ENCODE measurements around the gene ABCA13. TPM values are rescaled to one million over a fixed set of nuclear protein-coding genes. Genes with fewer than 3 reads are reported as not detected.
"Not testable (repeated sequence)": the region's sequence is repeated elsewhere in the genome, so short reads cannot be mapped to it uniquely, and the experiment has no call there.

ABCA13 gene
- 2.0 TPM for total RNA-seq
- polyA plus RNA-seq = 0.22 TPM

DNA sequence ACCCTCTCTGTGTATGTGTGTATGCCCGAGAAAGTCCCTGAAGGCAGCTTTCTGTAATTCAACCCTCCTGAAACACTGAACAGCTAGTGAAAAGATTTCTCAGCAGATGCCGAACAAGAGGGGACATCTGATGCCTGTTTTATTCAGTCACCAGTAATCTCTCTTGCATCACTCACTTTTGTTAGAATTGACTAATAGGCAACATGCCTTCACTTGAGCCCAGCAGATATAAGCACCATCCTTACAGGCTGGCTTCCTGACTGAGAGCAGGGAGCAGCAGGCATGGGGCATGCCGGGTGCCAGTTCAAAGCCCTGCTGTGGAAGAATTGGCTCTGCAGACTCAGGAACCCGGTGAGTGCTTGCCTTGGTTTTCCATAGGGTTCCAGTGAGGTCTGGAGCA is at the start of gene ABCA13:
ABCA13 (plus strand) TSS at position 257 of the 400 bp plus-strand sequence; CDS start at position 283, 26 bp downstream.
- Histone ChIP-seq H3K27ac (ENCODE audit: low read depth) (no peak within 1 kb of the TSS), H3K4me1 (ENCODE audit: insufficient read depth) (no peaks in the 10 kb centered on the region), H3K36me3 (ENCODE audit: insufficient read depth) (no peaks in the 10 kb centered on the region), H3K4me3 (ENCODE audit: low read depth, low read length) (no peak within 1 kb of the TSS)
- WGBS = 63% methylated on average over 4 of the region's 4 CpGs
- no peak for DNase-seq (ENCODE audit: extremely low spot score)

DNA sequence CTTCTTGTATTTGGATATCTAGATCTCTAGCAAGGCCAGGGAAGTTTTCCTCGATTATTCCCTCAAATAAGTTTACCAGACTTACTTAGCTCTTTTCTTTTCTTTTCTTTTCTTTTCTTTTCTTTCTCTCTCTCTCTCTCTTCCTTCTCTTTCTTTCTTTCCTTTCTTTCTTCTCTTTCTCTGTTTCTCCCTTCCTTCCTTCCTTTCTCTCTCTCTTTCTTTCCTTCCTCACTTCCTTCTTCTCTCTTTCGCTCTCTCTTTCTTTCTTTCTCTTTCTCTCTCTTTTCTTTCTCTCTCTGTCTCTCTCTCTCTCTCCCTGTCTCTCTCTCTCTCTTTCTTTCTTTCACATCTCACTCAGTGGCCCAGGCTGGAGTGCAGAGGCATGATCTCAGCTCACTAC is 45.2 kb upstream of the ABCA13 start:
- DNase-seq (ENCODE audit: extremely low spot score) = no peak
- no peak overlapping the region for H3K27ac ChIP-seq (ENCODE audit: low read depth)
- no peaks in the 10 kb centered on the region for H3K4me1 ChIP-seq (ENCODE audit: insufficient read depth)
- no peaks in the 10 kb centered on the region for H3K36me3 ChIP-seq (ENCODE audit: insufficient read depth)
- no peak overlapping the region for H3K4me3 ChIP-seq (ENCODE audit: low read depth, low read length)
- WGBS = 85% methylated on average over 2 of the region's 2 CpGs

DNA sequence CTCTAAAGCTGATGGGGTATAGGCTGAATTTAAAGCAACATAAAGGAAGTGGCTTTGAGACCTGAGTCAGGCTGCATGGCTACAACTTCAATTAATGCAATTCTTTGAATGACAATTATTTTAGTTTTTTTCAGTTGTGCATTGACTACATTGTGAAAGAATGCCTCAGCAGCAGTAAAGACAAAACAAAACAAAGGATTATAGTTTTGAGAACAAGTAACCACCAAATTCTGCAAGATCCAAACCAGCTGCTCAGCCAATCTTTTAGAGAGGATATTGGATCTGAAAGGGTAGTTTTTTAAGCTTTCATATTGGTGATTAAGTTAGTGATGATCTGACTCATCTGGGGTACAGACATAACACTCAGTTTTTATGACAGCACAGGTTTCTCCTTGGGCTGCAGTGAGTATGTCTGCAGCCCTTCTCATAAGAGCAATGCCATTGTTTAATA is 40.6 kb upstream of the ABCA13 start:
- Histone ChIP-seq H3K36me3 (ENCODE audit: insufficient read depth) (no peaks in the 10 kb centered on the region), H3K4me3 (ENCODE audit: low read depth, low read length) (no peak overlapping the region), H3K4me1 (ENCODE audit: insufficient read depth) (no peaks in the 10 kb centered on the region), H3K27ac (ENCODE audit: low read depth) (no peak overlapping the region)
- no peak for DNase-seq (ENCODE audit: extremely low spot score)

DNA sequence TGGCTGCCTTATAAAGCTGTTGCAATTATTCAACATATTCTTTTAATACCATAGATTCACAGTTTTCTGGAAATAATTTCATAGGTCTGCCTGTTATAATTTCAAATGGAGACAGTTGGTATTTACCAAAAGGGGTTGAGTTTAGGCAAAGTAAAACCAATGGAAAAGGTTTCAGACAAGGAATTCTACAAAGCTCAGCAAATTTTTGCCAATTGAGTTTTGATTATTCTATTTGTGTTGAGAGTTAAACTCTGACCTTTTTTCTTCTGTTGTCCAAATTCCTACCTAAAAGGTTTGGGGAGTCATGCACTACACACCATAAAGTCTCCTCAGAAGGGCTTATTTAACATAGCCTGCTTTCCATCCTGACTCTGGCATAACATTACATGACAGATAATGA is 38.5 kb upstream of the ABCA13 start:
- Histone ChIP-seq H3K4me1 (ENCODE audit: insufficient read depth) (no peaks in the 10 kb centered on the region), H3K27ac (ENCODE audit: low read depth) (no peak overlapping the region), H3K36me3 (ENCODE audit: insufficient read depth) (no peaks in the 10 kb centered on the region), H3K4me3 (ENCODE audit: low read depth, low read length) (no peak overlapping the region)
- DNase-seq (ENCODE audit: extremely low spot score) = no peak

DNA sequence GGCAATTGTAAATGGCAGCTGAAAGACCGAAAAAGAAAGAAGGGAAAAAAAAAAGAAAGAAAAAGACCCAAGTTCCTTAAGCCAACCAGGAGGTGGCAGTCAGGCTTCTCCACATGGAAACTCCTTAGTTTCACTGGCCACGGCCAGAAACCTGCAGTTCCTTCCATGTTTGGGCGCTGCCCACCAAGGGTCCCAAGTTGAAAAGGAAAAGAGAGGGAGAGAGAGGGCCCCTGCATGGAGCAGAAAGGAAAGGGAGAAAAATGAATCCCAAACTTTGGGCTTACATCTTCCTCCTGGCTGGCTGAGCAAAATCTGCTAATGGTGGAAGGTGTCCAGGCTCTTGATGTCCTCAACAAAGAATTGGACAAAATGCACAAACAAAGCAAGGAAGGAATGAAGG is 31.8 kb upstream of the ABCA13 start:
- no peaks in the 10 kb centered on the region for H3K4me1 ChIP-seq (ENCODE audit: insufficient read depth)
- 68% methylated on average over 3 of the region's 3 CpGs for WGBS
- H3K36me3 ChIP-seq (ENCODE audit: insufficient read depth) = no peaks in the 10 kb centered on the region
- H3K4me3 ChIP-seq (ENCODE audit: low read depth, low read length) = no peak overlapping the region
- no peak overlapping the region for H3K27ac ChIP-seq (ENCODE audit: low read depth)
- DNase-seq (ENCODE audit: extremely low spot score) = no peak

GRCh38 chr7:48140001-48140681 is 31.1 kb upstream of the ABCA13 start:
- no peak overlapping the region for H3K27ac ChIP-seq (ENCODE audit: low read depth)
- WGBS = 77% methylated on average over 7 of the region's 7 CpGs
- DNase-seq (ENCODE audit: extremely low spot score) = no peak
- no peak overlapping the region for H3K4me3 ChIP-seq (ENCODE audit: low read depth, low read length)
- no peaks in the 10 kb centered on the region for H3K4me1 ChIP-seq (ENCODE audit: insufficient read depth)
- no peaks in the 10 kb centered on the region for H3K36me3 ChIP-seq (ENCODE audit: insufficient read depth)

DNA sequence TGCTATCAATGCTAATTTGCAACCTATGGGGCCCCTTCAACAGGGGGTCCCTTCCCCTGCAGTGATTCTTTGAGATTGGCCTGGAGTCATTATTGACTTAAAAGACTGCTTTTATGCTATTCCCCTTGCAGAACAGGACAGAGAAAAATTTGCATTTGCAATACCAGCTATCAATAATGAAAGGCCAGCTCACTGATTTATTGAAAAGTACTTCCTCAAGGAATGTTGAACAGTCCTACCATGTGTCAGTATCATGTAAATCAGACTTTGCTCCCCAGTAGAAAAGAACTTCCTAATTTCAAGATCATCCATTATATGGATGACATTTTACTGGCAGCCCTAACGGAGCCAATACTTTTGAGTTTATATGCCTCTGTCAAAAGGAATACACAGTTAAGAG is 29.7 kb upstream of the ABCA13 start:
- no peaks in the 10 kb centered on the region for H3K36me3 ChIP-seq (ENCODE audit: insufficient read depth)
- WGBS = 40% methylated on average over 1 of the region's 1 CpG
- DNase-seq (ENCODE audit: extremely low spot score) = no peak

GRCh38 chr7:48144291-48144768 is 26.9 kb upstream of the ABCA13 start:
- H3K4me1 ChIP-seq (ENCODE audit: insufficient read depth) = no peaks in the 10 kb centered on the region
- no peak overlapping the region for H3K27ac ChIP-seq (ENCODE audit: low read depth)
- no peak for DNase-seq (ENCODE audit: extremely low spot score)
- H3K4me3 ChIP-seq (ENCODE audit: low read depth, low read length) = no peak overlapping the region
- no peaks in the 10 kb centered on the region for H3K36me3 ChIP-seq (ENCODE audit: insufficient read depth)
- WGBS = 46% methylated on average over 4 of the region's 4 CpGs

More for the DNA sequence above, 29.7 kb upstream of the ABCA13 start:
- H3K4me1 ChIP-seq (ENCODE audit: insufficient read depth) = no peaks in the 10 kb centered on the region
- no peak overlapping the region for H3K4me3 ChIP-seq (ENCODE audit: low read depth, low read length)
- H3K27ac ChIP-seq (ENCODE audit: low read depth) = no peak overlapping the region

GRCh38 chr7:48147078-48147591 is 24.1 kb upstream of the ABCA13 start:
- H3K36me3 ChIP-seq (ENCODE audit: insufficient read depth) = no peaks in the 10 kb centered on the region
- WGBS = 73% methylated on average over 4 of the region's 4 CpGs
- DNase-seq (ENCODE audit: extremely low spot score) = no peak
- H3K4me3 ChIP-seq (ENCODE audit: low read depth, low read length) = no peak overlapping the region
- H3K4me1 ChIP-seq (ENCODE audit: insufficient read depth) = no peaks in the 10 kb centered on the region
- H3K27ac ChIP-seq (ENCODE audit: low read depth) = no peak overlapping the region

DNA sequence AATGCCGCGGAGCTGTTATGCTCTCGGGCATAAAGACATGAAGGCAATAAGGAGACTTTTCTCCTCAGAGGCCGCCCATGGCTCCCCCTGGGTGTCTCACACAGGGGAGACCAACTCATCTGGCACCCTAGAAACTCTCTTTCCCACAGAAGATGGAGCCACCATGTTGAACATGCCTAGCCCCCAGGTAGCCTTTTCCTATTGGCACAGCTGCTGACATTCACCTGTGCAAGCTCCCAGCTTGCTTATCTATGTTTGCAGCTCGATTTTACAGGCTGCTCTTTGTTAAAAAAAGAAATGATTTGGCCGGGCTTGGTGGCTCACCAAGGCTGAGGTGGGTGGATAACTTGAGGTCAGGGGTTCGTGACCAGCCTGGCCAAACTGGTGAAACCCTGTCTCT is 23.6 kb upstream of the ABCA13 start:
- not testable (repeated sequence) for H3K27ac ChIP-seq (ENCODE audit: low read depth); H3K36me3 ChIP-seq (ENCODE audit: insufficient read depth); H3K4me1 ChIP-seq (ENCODE audit: insufficient read depth); DNase-seq (ENCODE audit: extremely low spot score); H3K4me3 ChIP-seq (ENCODE audit: low read depth, low read length)
- 57% methylated on average over 7 of the region's 7 CpGs for WGBS

DNA sequence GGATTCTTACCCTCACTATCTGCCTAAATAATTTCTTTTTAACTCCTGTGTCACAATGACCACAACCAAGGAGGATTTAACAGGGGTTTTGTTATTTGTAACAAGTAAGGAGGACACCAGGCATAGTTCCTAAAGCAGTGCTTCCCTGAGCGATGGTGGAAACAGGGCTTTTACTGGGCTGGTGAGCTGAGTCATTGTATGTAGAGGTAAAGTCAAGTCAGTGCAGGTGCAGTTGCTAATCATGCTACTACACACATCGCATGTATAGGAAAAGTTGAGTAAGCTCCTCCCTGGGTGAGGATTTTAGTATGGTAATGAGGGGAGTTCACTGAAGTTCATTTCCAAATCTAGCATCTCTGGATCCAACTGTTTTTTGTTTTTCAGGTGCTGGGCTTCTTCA is 22.9 kb upstream of the ABCA13 start:
- no peak overlapping the region for H3K27ac ChIP-seq (ENCODE audit: low read depth)
- DNase-seq (ENCODE audit: extremely low spot score) = no peak
- no peaks in the 10 kb centered on the region for H3K36me3 ChIP-seq (ENCODE audit: insufficient read depth)
- no peak overlapping the region for H3K4me3 ChIP-seq (ENCODE audit: low read depth, low read length)
- WGBS = 93% methylated on average over 2 of the region's 2 CpGs
- H3K4me1 ChIP-seq (ENCODE audit: insufficient read depth) = no peaks in the 10 kb centered on the region

GRCh38 chr7:48149058-48149457 is 22.2 kb upstream of the ABCA13 start:
- Histone ChIP-seq H3K36me3 (ENCODE audit: insufficient read depth) (no peaks in the 10 kb centered on the region), H3K4me1 (ENCODE audit: insufficient read depth) (no peaks in the 10 kb centered on the region), H3K27ac (ENCODE audit: low read depth) (no peak overlapping the region), H3K4me3 (ENCODE audit: low read depth, low read length) (no peak overlapping the region)
- no peak for DNase-seq (ENCODE audit: extremely low spot score)

GRCh38 chr7:48150086-48150485 is 21.2 kb upstream of the ABCA13 start:
- no peaks in the 10 kb centered on the region for H3K36me3 ChIP-seq (ENCODE audit: insufficient read depth)
- H3K4me3 ChIP-seq (ENCODE audit: low read depth, low read length) = no peak overlapping the region
- WGBS = 89% methylated on average over 3 of the region's 3 CpGs
- no peaks in the 10 kb centered on the region for H3K4me1 ChIP-seq (ENCODE audit: insufficient read depth)
- DNase-seq (ENCODE audit: extremely low spot score) = no peak
- H3K27ac ChIP-seq (ENCODE audit: low read depth) = no peak overlapping the region

- no peak overlapping the region for H3K27ac ChIP-seq (ENCODE audit: low read depth)
- no peaks in the 10 kb centered on the region for H3K36me3 ChIP-seq (ENCODE audit: insufficient read depth)
- 76% methylated on average over 8 of the region's 8 CpGs for WGBS
- DNase-seq (ENCODE audit: extremely low spot score) = no peak
- no peak overlapping the region for H3K4me3 ChIP-seq (ENCODE audit: low read depth, low read length)
- H3K4me1 ChIP-seq (ENCODE audit: insufficient read depth) = no peaks in the 10 kb centered on the region
Observed at GRCh38 chr7:48154792-48155413, 16.4 kb upstream of the ABCA13 start.
